Esophagus squamous epithelium (tissue), 4 donors: Measurements from ENCODE around the gene MALRD1.

ENCODE experiments used
- POLR2A ChIP-seq, 4 donors: fragments of 450-650 bp; IDR thresholded peaks; one replicate each; pipeline ENCODE4 v1.6.1; 2017; ENCODE audit warnings: antibody characterized with exemption in 4 of 4, mild to moderate bottlenecking in 4 of 4, moderate library complexity in 3 of 4
- TF ChIP-seq, protein P1 (sequence below), 6 experiments: fragments of 450-650 bp in 4 of 6; fragments of 200-600 bp in 2 of 6; sonication (generic) in 2 of 6; IDR thresholded peaks; one replicate each; pipeline ENCODE4 v1.5.1; 2016 to 2019; ENCODE audit warnings: antibody characterized with exemption in 6 of 6, mild to moderate bottlenecking in 4 of 6, moderate library complexity in 4 of 6

DNA sequence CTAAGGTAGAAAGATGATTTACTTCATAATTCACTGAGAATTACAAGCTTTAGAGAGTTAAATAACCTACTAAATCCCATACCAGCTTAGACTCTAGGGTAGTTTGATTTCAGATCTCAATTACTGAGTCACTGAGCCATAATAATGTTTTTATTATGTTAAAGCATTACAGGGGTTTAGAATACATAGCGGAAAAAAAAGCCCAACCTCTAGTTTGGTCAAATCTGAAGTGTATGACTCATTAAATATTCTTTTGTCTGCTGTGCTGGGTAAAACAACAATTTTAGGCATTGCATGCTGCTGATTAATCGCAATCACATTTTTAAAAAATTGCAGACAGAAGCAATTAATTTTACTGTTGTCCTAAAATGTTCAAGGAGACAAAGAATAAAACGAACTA is 48.5 kb downstream of the MALRD1 start:
- TF ChIP-seq, protein P1, sequence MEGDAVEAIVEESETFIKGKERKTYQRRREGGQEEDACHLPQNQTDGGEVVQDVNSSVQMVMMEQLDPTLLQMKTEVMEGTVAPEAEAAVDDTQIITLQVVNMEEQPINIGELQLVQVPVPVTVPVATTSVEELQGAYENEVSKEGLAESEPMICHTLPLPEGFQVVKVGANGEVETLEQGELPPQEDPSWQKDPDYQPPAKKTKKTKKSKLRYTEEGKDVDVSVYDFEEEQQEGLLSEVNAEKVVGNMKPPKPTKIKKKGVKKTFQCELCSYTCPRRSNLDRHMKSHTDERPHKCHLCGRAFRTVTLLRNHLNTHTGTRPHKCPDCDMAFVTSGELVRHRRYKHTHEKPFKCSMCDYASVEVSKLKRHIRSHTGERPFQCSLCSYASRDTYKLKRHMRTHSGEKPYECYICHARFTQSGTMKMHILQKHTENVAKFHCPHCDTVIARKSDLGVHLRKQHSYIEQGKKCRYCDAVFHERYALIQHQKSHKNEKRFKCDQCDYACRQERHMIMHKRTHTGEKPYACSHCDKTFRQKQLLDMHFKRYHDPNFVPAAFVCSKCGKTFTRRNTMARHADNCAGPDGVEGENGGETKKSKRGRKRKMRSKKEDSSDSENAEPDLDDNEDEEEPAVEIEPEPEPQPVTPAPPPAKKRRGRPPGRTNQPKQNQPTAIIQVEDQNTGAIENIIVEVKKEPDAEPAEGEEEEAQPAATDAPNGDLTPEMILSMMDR (IDR thresholded peaks at IDR 0.05) = no peak
- no peak for TF ChIP-seq POLR2A (IDR thresholded peaks at IDR 0.05)
